CD14-positive monocyte (primary cell): Measurements from ENCODE around the gene ARPC2. TPM values are rescaled to one million over a fixed set of nuclear protein-coding genes. Genes with fewer than 3 reads are reported as not detected.

Experiments used
- DNase-seq, 3 donors: peaks; one replicate each; pipeline ENCODE4 v3.0.0-alpha.2; 2011 to 2022
- H2AFZ ChIP-seq: 2 replicates; pipeline ENCODE4 v1.6.0; 2012; ENCODE audit warnings: mild to moderate bottlenecking, low read depth, low read length, inconsistent platforms; ENCODE audit not compliant: insufficient read depth, poor library complexity, severe bottlenecking
- H3K27ac ChIP-seq, 2 donors: 1 replicate in 1 of 2; 2 replicates in 1 of 2; pipeline ENCODE4 v1.5.1; 2012 to 2013; ENCODE audit warnings: low read length in 2 of 2, control low read depth in 1 of 2, inconsistent platforms in 1 of 2, low read depth in 1 of 2, mild to moderate bottlenecking in 1 of 2
- H3K27me3 ChIP-seq, 2 donors: one replicate each; pipeline versions ENCODE4 v1.6.0 to v1.6.1; 2011 to 2013; ENCODE audit warnings: low read length in 2 of 2; ENCODE audit not compliant: control insufficient read depth in 2 of 2, insufficient read depth in 2 of 2
- H3K36me3 ChIP-seq, 2 donors: replicated peaks in 1 of 2; 1 replicate in 1 of 2; 2 replicates in 1 of 2; pipeline versions ENCODE4 v1.5.1 to v1.6.1; 2012 to 2013; ENCODE audit warnings: low read length in 2 of 2, control low read depth in 1 of 2, inconsistent platforms in 1 of 2, mild to moderate bottlenecking in 1 of 2; ENCODE audit not compliant: insufficient read depth in 2 of 2, control insufficient read depth in 1 of 2
- H3K4me1 ChIP-seq, 2 donors: 1 replicate in 1 of 2; 2 replicates in 1 of 2; pipeline versions ENCODE4 v1.5.1 to v1.6.1; 2012 to 2013; ENCODE audit warnings: low read length in 2 of 2, control low read depth in 1 of 2, inconsistent platforms in 1 of 2, mild to moderate bottlenecking in 1 of 2, moderate library complexity in 1 of 2; ENCODE audit not compliant: insufficient read depth in 2 of 2, control insufficient read depth in 1 of 2
- H3K4me2 ChIP-seq: replicated peaks from 2 replicates; pipeline ENCODE3; 2012; ENCODE audit warnings: low read length, moderate library complexity, mild to moderate bottlenecking; ENCODE audit not compliant: poor library complexity, severe bottlenecking; ENCODE audit errors: extremely low read depth
- H3K4me3 ChIP-seq, 3 experiments: fragments of 200-600 bp in 1 of 3; sonication (generic) in 1 of 3; replicated peaks in 1 of 3; 1 replicate in 2 of 3; 2 replicates in 1 of 3; pipeline ENCODE4 v1.5.1; 2011 to 2013; ENCODE audit warnings: low read length in 3 of 3, mild to moderate bottlenecking in 3 of 3, control low read depth in 2 of 3, low read depth in 2 of 3, inconsistent platforms in 1 of 3, moderate library complexity in 1 of 3
- H3K79me2 ChIP-seq: 2 replicates; pipeline ENCODE4 v1.6.0; 2012; ENCODE audit warnings: mild to moderate bottlenecking, control low read depth, inconsistent platforms, low read length, moderate library complexity; ENCODE audit not compliant: insufficient read depth
- H3K9ac ChIP-seq: 2 replicates; pipeline ENCODE4 v1.6.0; 2017; ENCODE audit warnings: low read length, mild to moderate bottlenecking; ENCODE audit not compliant: insufficient read depth, poor library complexity, severe bottlenecking
- H3K9me3 ChIP-seq, 2 donors: replicated peaks in 1 of 2; 1 replicate in 1 of 2; 2 replicates in 1 of 2; pipeline versions ENCODE4 v1.5.1 to v1.6.1; 2012 to 2013; ENCODE audit warnings: low read length in 2 of 2, control low read depth in 1 of 2; ENCODE audit not compliant: control insufficient read depth in 1 of 2, insufficient read depth in 1 of 2
- H4K20me1 ChIP-seq: 2 replicates; pipeline ENCODE4 v1.6.0; 2012; ENCODE audit warnings: mild to moderate bottlenecking, low read length, control low read depth, moderate library complexity; ENCODE audit not compliant: insufficient read depth
- H3K27ac Mint-ChIP-seq, 7 donors: one replicate each; pipeline ENCODE4 v1.8.0; 2020; ENCODE audit warnings: mild to moderate bottlenecking in 7 of 7, mixed read lengths in 7 of 7, moderate library complexity in 6 of 7, inconsistent platforms in 2 of 7
- H3K27me3 Mint-ChIP-seq, 3 donors: one replicate each; pipeline ENCODE4 v1.8.0; 2021 to 2022; ENCODE audit warnings: low read depth in 3 of 3, mild to moderate bottlenecking in 3 of 3, mixed read lengths in 3 of 3, moderate library complexity in 3 of 3, inconsistent platforms in 1 of 3
- H3K36me3 Mint-ChIP-seq, 2 donors: one replicate each; pipeline ENCODE4 v1.8.0; 2020; ENCODE audit warnings: mixed read lengths in 2 of 2, inconsistent platforms in 1 of 2, mild to moderate bottlenecking in 1 of 2
- H3K4me1 Mint-ChIP-seq: one replicate; pipeline ENCODE4 v1.8.0; 2020; ENCODE audit warnings: mild to moderate bottlenecking, mixed read lengths
- H3K4me3 Mint-ChIP-seq, 2 donors: one replicate each; pipeline ENCODE4 v1.8.0; 2020; ENCODE audit warnings: mild to moderate bottlenecking in 2 of 2, mixed read lengths in 2 of 2, moderate library complexity in 1 of 2
- H3K9me3 Mint-ChIP-seq, 7 donors: one replicate each; pipeline ENCODE4 v1.8.0; 2020 to 2022; ENCODE audit warnings: mixed read lengths in 7 of 7, mild to moderate bottlenecking in 6 of 7, moderate library complexity in 6 of 7, inconsistent platforms in 2 of 7
- WGBS: methylation state at CpG from one replicate; pipeline ENCODE4 v1.1.5; 2013; ENCODE audit warnings: missing lambda C conversion rate; ENCODE audit not compliant: insufficient coverage; 5-methylcytosine and 5-hydroxymethylcytosine counted together
- intact Hi-C, 2 donors: fragments of 100-400 bp; cut with micrococcal nuclease; formaldehyde crosslinking; loops; one replicate each; pipeline versions ENCODE4 v1.15.0 to v1.15.1; 2023
- polyA plus RNA-seq, 3 donors: library from polyadenylated mRNA; depleted of rRNA in 1 of 3; unstranded in 2 of 3; stranded (reverse) in 1 of 3; fragments of 300-500 nt in 2 of 3; fragments of >200 nt in 1 of 3; fragmentation: Illumina TruSeq in 2 of 3; gene quantifications; 1 replicate in 2 of 3; 2 replicates in 1 of 3; pipeline ENCODE4 v1.2.3, GENCODE V29; 2012 to 2021
- TF ChIP-seq, protein P1 (sequence below): fragments of 200-600 bp; IDR thresholded peaks from one replicate; pipeline ENCODE4 v1.8.0; 2022; ENCODE audit warnings: antibody characterized with exemption, mild to moderate bottlenecking

Gene ARPC2
- polyA plus RNA-seq, 3 donors, result 640 to 1,227 (median 1,162) TPM

DNA sequence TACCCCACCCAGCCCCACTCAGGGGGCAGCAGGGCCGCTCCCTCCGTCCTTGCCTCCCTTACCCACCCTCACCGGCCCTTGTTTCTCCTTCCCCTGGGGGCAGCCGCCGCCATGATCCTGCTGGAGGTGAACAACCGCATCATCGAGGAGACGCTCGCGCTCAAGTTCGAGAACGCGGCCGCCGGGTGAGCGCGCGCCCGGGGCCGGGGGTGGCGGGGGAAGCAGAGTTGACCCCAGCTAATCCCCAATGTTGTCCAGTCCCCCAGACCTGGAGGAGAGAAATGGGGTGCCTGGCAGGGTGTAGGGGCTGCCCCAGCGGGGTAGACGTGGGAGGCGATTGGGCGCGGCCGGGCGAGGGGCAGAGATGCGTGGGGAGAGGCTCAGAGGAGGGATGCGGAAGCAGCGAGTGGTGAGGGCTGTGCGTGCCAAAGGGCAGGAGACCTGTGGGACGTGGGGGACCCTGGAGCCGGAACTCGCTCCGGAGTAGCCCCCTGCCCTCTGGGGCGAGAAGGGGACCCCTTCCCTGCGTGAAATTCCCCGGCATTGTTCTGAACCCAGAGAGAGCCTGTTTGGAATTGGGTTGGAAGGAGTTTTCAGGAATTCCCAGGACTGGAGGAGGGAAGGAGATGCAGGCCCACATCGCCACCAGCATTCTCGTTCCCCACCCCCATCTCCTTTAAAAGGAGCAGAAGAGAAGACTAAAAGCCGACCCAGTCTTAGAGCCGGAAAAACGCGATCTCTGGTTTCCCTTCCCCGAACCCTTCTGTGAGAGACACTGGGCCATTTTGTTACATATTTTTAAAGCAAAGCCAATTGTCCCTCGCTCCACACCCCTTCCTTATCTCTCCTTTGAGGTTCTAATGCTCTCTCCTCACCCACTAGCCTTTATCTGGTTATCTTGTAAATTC lies 625 bp downstream of the ARPC2 start:
- H3K27me3 Mint-ChIP-seq, result no peaks in the 10 kb centered on the region
- Histone ChIP-seq H3K9ac (peak overlapping the region; percentile 99), H4K20me1 (peaks cover 55% of the 10 kb centered on the region), H3K4me1 (peaks cover 58 to 68% of the 10 kb centered on the region in 2 donors), H3K4me3 (peak overlapping the region; percentile 78 to 99 (median 99)), H3K36me3 (peaks cover 13 to 24% of the 10 kb centered on the region in 2 donors), H2AFZ (peak overlapping the region; percentile 56), H3K27ac (peak overlapping the region; percentile 88 to 97), H3K27me3 (no peaks in the 10 kb centered on the region), H3K79me2 (peaks cover 67% of the 10 kb centered on the region), H3K4me2 (peak overlapping the region; percentile 93), H3K9me3 (no peaks in the 10 kb centered on the region)
- H3K27ac Mint-ChIP-seq, result peak overlapping the region; percentile 90 to 100 (median 99)
- H3K4me3 Mint-ChIP-seq, result peak overlapping the region; percentile 91 to 95
- peaks cover 23 to 24% of the 10 kb centered on the region in 2 donors for H3K36me3 Mint-ChIP-seq
- H3K4me1 Mint-ChIP-seq, result peaks cover 57% of the 10 kb centered on the region
- WGBS, result 0% methylated on average over 40 of the region's 47 CpGs
- peak; percentile 73 to 83 (median 75) for DNase-seq
- peaks cover 0 to 2% (median 0%) of the 10 kb centered on the region in 7 donors for H3K9me3 Mint-ChIP-seq
- TF ChIP-seq, protein P1, sequence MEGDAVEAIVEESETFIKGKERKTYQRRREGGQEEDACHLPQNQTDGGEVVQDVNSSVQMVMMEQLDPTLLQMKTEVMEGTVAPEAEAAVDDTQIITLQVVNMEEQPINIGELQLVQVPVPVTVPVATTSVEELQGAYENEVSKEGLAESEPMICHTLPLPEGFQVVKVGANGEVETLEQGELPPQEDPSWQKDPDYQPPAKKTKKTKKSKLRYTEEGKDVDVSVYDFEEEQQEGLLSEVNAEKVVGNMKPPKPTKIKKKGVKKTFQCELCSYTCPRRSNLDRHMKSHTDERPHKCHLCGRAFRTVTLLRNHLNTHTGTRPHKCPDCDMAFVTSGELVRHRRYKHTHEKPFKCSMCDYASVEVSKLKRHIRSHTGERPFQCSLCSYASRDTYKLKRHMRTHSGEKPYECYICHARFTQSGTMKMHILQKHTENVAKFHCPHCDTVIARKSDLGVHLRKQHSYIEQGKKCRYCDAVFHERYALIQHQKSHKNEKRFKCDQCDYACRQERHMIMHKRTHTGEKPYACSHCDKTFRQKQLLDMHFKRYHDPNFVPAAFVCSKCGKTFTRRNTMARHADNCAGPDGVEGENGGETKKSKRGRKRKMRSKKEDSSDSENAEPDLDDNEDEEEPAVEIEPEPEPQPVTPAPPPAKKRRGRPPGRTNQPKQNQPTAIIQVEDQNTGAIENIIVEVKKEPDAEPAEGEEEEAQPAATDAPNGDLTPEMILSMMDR, result no peak
- intact Hi-C loops, result loop anchor here (2.0 to 5.0 kb wide), 3 partner anchors 40 to 189 kb away; partner anchors contain the start of gene CTDSP1 (in 1 of the 2)

DNA sequence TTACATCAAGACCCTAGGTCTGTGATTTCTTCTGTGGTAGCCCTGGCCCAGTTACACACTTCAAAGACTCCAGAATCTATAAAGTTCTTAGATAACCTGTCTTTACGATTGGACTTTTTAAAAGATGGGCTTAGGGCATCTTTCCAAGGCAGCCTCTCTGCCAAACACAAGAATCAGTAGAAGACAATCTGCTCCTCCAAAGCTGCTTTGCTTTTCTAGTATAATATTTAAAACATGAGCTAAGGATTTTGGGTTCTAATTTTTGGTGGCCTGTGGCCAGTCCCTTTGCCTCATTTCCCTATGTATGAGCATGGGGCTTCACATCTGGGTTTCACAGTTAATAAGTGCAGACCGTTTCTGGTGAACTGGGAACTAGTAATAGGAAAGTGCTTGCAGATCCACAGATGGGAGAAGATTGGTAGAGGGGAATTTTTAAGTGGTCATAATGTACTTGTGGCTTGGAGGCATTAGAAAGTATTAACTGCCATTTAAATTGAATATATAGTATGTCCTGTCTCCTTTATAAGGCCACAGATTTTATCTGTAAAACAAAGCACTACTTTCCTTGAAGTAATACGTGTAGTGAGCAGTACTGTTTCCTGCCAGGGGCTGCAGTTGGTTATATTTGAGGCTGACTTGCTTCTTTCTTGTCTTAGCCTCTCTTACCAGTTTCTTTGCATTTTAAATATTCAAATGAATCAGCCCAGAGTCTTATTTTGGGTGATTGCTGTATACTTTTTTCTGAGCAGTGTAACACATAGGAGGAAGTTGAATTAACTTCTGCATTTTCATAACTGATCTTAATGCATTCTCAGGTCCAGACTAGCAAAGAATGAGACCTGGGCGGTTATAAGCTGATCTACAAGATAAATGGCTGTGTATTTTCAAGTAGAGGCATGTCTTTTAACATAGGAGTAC lies 1.5 kb downstream of the ARPC2 start:
- peaks cover 28 to 29% of the 10 kb centered on the region in 2 donors for H3K36me3 Mint-ChIP-seq
- H4K20me1 ChIP-seq, result peaks cover 64% of the 10 kb centered on the region

More for the DNA sequence above, 1.5 kb downstream of the ARPC2 start:
- H3K27me3 Mint-ChIP-seq, result no peaks in the 10 kb centered on the region
- H3K9me3 ChIP-seq, result no peaks in the 10 kb centered on the region
- peaks cover 67 to 77% of the 10 kb centered on the region in 2 donors for H3K4me1 ChIP-seq
- H3K4me2 ChIP-seq, result peak overlapping the region; percentile 93
- no CpG with 5 or more reads among the region's 4 CpGs for WGBS
- H3K36me3 ChIP-seq, result peaks cover 13 to 33% of the 10 kb centered on the region in 2 donors
- intact Hi-C loops, result loop anchor here in 1 of 2 donors (5.0 kb wide), 2 partner anchors 39 to 179 kb away; partner anchors contain the start of gene CTDSP1
- H3K27ac Mint-ChIP-seq, result peak overlapping the region; percentile 90 to 100 (median 99)
- peaks cover 77% of the 10 kb centered on the region for H3K79me2 ChIP-seq
- H3K4me1 Mint-ChIP-seq, result peaks cover 66% of the 10 kb centered on the region
- peak overlapping the region; percentile 91 to 95 for H3K4me3 Mint-ChIP-seq
- peak overlapping the region; percentile 88 to 97 for H3K27ac ChIP-seq
- peaks cover 0 to 1% (median 0%) of the 10 kb centered on the region in 7 donors for H3K9me3 Mint-ChIP-seq
- no peaks in the 10 kb centered on the region for H3K27me3 ChIP-seq
- peak overlapping the region; percentile 99 for H3K9ac ChIP-seq
- peak; percentile 48 to 85 (median 66) for DNase-seq
- no peak overlapping the region for H2AFZ ChIP-seq
- H3K4me3 ChIP-seq, result peak overlapping the region; percentile 78 to 99 (median 99)
- TF ChIP-seq, protein P1, result no peak
